ENCODE data around the gene TYW3. TPM values are rescaled to one million over a fixed set of nuclear protein-coding genes. Genes with fewer than 3 reads are reported as not detected.

TYW3 gene
- total RNA-seq, 4 donors from 2014 or later = 6.7 to 9.2 (median 7.7) TPM

DNA sequence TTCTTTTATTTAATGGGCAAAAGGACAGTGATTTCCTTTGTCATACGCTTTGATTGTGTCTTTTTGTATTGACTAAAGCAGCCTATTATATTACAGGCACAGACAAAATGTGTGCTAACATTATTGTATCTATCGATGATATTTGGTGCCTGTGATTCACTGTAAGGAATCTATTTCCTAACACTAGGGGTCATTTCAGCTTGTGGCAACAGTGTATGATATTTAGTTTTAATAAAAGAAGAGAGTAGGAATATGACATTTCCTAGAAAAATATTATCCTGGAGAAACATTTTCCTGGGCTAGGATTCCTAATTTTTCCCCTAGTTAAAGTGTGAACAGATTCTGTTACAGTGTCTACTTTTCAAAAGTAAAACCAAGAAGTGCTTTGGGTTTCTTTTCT lies 42.8 kb downstream of the TYW3 start:
- TF ChIP-seq, protein P1, sequence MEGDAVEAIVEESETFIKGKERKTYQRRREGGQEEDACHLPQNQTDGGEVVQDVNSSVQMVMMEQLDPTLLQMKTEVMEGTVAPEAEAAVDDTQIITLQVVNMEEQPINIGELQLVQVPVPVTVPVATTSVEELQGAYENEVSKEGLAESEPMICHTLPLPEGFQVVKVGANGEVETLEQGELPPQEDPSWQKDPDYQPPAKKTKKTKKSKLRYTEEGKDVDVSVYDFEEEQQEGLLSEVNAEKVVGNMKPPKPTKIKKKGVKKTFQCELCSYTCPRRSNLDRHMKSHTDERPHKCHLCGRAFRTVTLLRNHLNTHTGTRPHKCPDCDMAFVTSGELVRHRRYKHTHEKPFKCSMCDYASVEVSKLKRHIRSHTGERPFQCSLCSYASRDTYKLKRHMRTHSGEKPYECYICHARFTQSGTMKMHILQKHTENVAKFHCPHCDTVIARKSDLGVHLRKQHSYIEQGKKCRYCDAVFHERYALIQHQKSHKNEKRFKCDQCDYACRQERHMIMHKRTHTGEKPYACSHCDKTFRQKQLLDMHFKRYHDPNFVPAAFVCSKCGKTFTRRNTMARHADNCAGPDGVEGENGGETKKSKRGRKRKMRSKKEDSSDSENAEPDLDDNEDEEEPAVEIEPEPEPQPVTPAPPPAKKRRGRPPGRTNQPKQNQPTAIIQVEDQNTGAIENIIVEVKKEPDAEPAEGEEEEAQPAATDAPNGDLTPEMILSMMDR (IDR thresholded peaks at IDR 0.05 in 4 of 5, conservative IDR thresholded peaks at IDR 0.05 in 1 of 5) = no peak
- H3K27me3 ChIP-seq = no peaks in the 10 kb centered on the region
- intact Hi-C loops (cut with DNase I; ENCODE audit: low total_unique reads) = no loop called here
- no peak overlapping the region for H3K27ac ChIP-seq
- DNase-seq (no peak), ATAC-seq (no peak)
- in situ Hi-C loops (cut with MboI; ENCODE audit: low sequenced_read_pairs in 4 of 4) = loop anchor here in 1 of 4 donors (25.0 kb wide), 1 partner anchor 412 kb away; no protein-coding TSS in a partner anchor
- no peaks in the 10 kb centered on the region for H3K9me3 ChIP-seq
- no peaks in the 10 kb centered on the region for H3K36me3 ChIP-seq
- no peaks in the 10 kb centered on the region for H3K4me1 ChIP-seq
- H3K4me3 ChIP-seq = no peak overlapping the region

DNA sequence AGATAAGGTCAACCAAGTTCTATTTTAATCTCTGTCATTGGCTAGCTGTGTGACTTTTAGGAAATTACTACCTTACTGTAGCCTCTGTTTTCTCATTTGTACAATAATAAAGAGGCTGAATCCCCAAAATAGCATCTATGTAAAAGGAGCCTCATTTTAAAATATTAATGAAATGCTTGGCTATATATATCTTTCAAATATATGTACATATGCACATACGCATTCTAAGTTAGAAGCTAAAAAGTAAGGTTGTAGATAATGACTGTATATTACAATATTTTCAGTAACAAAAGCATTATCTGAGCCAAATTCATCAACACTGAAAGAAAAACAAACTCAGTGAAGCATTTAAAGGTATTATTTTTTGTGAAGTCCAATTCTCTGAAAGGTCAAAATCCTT lies 44.6 kb downstream of the TYW3 start:
- ATAC-seq (no peak), DNase-seq (no peak)
- Histone ChIP-seq H3K4me3 (no peak overlapping the region), H3K27ac (no peak overlapping the region), H3K9me3 (no peaks in the 10 kb centered on the region), H3K4me1 (no peaks in the 10 kb centered on the region), H3K27me3 (no peaks in the 10 kb centered on the region), H3K36me3 (no peaks in the 10 kb centered on the region)
- intact Hi-C loops (cut with DNase I; ENCODE audit: low total_unique reads) (no loop called here), in situ Hi-C loops (cut with MboI; ENCODE audit: low sequenced_read_pairs in 4 of 4) (loop anchor here in 1 of 4 donors (25.0 kb wide), 1 partner anchor 410 kb away; no protein-coding TSS in a partner anchor)
- TF ChIP-seq, protein P1 (IDR thresholded peaks at IDR 0.05 in 4 of 5, conservative IDR thresholded peaks at IDR 0.05 in 1 of 5) = no peak
- TF ChIP-seq POLR2A (IDR thresholded peaks at IDR 0.05) = no peak

DNA sequence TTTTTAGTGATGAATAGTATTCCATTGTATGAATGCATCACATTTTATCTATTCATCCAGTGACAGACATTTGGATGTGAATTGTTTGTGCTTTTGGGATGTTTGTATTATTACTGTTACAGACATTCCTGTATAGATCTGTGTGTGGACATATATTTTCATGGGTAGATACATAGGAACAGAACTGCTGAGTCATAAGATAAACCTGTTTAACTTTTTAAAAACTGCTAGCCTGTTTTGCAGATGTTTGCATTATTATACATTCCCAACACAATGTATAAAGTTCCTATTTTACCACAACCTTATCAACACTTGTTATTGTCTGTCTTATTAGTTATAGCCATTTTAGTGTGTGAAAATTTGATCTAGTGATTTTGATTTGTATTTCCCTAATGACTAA lies 46.8 kb downstream of the TYW3 start:
- DNase-seq (no peak), ATAC-seq (no peak)
- TF ChIP-seq, protein P1 (IDR thresholded peaks at IDR 0.05 in 4 of 5, conservative IDR thresholded peaks at IDR 0.05 in 1 of 5) = no peak
- no peak for TF ChIP-seq POLR2A (IDR thresholded peaks at IDR 0.05)
- intact Hi-C loops (cut with DNase I; ENCODE audit: low total_unique reads) = no loop called here
- no peaks in the 10 kb centered on the region for H3K36me3 ChIP-seq
- H3K9me3 ChIP-seq = no peaks in the 10 kb centered on the region
- no peaks in the 10 kb centered on the region for H3K27me3 ChIP-seq
- H3K4me1 ChIP-seq = no peaks in the 10 kb centered on the region
- no peak overlapping the region for H3K27ac ChIP-seq
- H3K4me3 ChIP-seq = no peak overlapping the region
- in situ Hi-C loops (cut with MboI; ENCODE audit: low sequenced_read_pairs in 4 of 4) = loop anchor here in 1 of 4 donors (25.0 kb wide), 1 partner anchor 408 kb away; no protein-coding TSS in a partner anchor

DNA sequence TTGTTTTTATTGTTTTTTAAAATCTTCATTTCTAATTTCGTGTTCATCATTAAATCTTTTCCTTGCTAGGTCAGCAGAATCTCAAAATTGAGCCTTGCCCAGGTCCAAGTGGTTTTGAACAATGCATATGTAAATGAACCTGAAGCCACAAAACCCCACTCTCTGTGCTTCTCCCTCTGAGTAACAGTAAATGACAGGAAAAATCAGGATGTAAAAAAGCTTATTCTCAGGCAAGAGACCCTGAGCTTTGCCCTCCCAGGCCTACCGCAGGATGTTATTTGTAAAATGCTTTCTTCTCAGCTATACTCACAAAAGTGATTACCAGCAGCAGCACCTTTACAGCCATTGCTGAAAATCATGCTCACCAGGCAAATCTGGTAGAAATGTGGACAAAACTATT lies 47.6 kb downstream of the TYW3 start:
- intact Hi-C loops (cut with DNase I; ENCODE audit: low total_unique reads) = no loop called here
- TF ChIP-seq, protein P1 (IDR thresholded peaks at IDR 0.05 in 4 of 5, conservative IDR thresholded peaks at IDR 0.05 in 1 of 5) = no peak
- no peak for TF ChIP-seq POLR2A (IDR thresholded peaks at IDR 0.05)

DNA sequence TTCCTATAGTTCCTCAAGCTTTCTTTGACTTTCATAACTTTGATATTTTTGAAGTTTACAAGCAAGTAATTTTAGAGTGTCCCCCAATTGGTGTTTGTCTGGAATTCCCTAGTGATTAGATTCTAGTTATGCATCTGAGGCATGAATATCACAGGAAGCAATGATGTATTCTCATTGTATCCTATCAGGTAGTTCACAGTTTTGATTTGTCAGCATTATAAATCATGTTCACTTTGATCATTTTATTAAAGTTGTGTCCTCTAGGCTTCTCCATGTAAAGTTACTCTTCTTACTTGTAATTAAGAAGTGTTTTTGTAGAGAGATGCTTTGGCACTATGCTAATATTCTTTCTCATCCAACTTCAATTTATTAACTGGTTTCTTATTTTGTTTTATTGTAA lies 53.0 kb downstream of the TYW3 start:
- intact Hi-C loops (cut with DNase I; ENCODE audit: low total_unique reads) = no loop called here
- no peak for DNase-seq

More for the DNA sequence above, 47.6 kb downstream of the TYW3 start:
- Histone ChIP-seq H3K9me3 (no peaks in the 10 kb centered on the region), H3K27me3 (no peaks in the 10 kb centered on the region), H3K4me3 (no peak overlapping the region), H3K36me3 (no peaks in the 10 kb centered on the region), H3K27ac (no peak overlapping the region), H3K4me1 (no peaks in the 10 kb centered on the region)
- in situ Hi-C loops (cut with MboI; ENCODE audit: low sequenced_read_pairs in 4 of 4) = loop anchor here in 1 of 4 donors (25.0 kb wide), 1 partner anchor 407 kb away; no protein-coding TSS in a partner anchor
- ATAC-seq (no peak), DNase-seq (no peak)

More for the DNA sequence above, 53.0 kb downstream of the TYW3 start:
- Histone ChIP-seq H3K36me3 (no peaks in the 10 kb centered on the region), H3K4me3 (no peak overlapping the region), H3K4me1 (no peaks in the 10 kb centered on the region), H3K9me3 (no peaks in the 10 kb centered on the region), H3K27me3 (no peaks in the 10 kb centered on the region), H3K27ac (no peak overlapping the region)
- TF ChIP-seq, protein P1 (IDR thresholded peaks at IDR 0.05 in 4 of 5, conservative IDR thresholded peaks at IDR 0.05 in 1 of 5) = no peak
- no peak for TF ChIP-seq POLR2A (IDR thresholded peaks at IDR 0.05)
- in situ Hi-C loops (cut with MboI; ENCODE audit: low sequenced_read_pairs in 4 of 4) = loop anchor here in 1 of 4 donors (25.0 kb wide), 1 partner anchor 401 kb away; no protein-coding TSS in a partner anchor
- no peak for ATAC-seq

All from gastrocnemius medialis (tissue), 4 donors.